Mesodermal cell (in vitro differentiated cells): Measurements from ENCODE around the gene EGR4.
A peak's percentile ranks its signal among the peaks of the same experiment; 100 is the strongest.

ENCODE experiments used
- H3K27ac ChIP-seq: 2 replicates; pipeline ENCODE4 v1.7.0; 2013; ENCODE audit warnings: mild to moderate bottlenecking, low read depth, low read length, moderate library complexity; ENCODE audit not compliant: severe bottlenecking
- H3K36me3 ChIP-seq: 2 replicates; pipeline ENCODE4 v1.7.1; 2013; ENCODE audit warnings: mild to moderate bottlenecking, low read length, moderate library complexity; ENCODE audit not compliant: control insufficient read depth, insufficient read depth
- H3K4me1 ChIP-seq: one replicate; pipeline ENCODE4 v1.7.1; 2013; ENCODE audit warnings: mild to moderate bottlenecking, low read length; ENCODE audit not compliant: insufficient read depth, control insufficient read depth, poor library complexity, severe bottlenecking
- H3K4me3 ChIP-seq: 2 replicates; pipeline ENCODE4 v1.7.0; 2013; ENCODE audit warnings: low read length, control low read depth, mild to moderate bottlenecking; ENCODE audit not compliant: insufficient read depth, poor library complexity, severe bottlenecking; ENCODE audit errors: extremely low read depth
- H3K9me3 ChIP-seq: 2 replicates; pipeline ENCODE4 v1.7.1; 2013; ENCODE audit warnings: mild to moderate bottlenecking, low read length, moderate library complexity; ENCODE audit not compliant: control insufficient read depth
- WGBS, 2 experiments: methylation state at CpG; one replicate each; pipeline ENCODE4 v1.1.5; 2013; ENCODE audit warnings: missing lambda C conversion rate in 2 of 2; ENCODE audit not compliant: insufficient coverage in 2 of 2; 5-methylcytosine and 5-hydroxymethylcytosine counted together

The EGR4 gene

DNA sequence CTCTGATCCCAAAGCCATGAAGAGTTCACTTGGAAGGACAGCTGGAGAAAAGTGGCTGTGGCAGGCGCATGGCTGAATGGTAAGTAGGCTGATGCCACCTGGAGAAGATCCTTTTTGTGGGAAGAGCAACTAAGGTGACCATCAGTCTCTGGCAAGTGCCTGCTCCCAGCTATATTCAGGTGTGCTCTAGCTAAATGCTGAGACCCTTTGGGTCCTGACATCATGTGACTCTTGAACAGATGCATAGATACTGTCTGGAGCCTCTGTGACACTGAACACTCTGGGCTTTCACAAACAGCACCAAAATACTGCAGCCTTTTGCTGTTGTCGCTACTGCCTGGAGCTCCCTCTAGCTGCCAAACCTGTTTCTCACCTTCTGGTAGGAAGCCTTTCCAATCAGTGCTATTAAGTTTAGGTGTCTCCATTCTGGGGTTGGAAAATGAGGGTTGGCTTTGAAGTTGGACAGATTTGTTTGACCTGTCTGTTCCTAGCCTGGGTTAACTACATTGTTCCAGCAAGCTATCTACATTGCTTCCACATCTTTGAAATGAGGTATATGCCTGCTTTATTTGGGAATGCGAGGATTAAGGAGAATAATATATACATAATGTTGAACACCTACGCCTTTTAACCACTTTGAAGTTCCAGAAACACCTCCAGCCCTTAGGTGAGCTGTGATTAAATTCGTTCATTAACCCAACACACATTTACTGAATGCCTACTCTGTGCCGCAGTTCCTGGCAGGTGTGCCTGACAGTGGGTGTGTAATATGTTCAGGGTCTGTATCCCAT lies 3.1 kb downstream of the EGR4 start:
- Histone ChIP-seq H3K27ac (no peak overlapping the region), H3K9me3 (no peaks in the 10 kb centered on the region), H3K4me3 (no peak overlapping the region), H3K36me3 (no peaks in the 10 kb centered on the region), H3K4me1 (peaks cover 5% of the 10 kb centered on the region)
- WGBS, 2 experiments = 50 to 88% methylated on average over 1 to 2 of the region's 6 CpGs

DNA sequence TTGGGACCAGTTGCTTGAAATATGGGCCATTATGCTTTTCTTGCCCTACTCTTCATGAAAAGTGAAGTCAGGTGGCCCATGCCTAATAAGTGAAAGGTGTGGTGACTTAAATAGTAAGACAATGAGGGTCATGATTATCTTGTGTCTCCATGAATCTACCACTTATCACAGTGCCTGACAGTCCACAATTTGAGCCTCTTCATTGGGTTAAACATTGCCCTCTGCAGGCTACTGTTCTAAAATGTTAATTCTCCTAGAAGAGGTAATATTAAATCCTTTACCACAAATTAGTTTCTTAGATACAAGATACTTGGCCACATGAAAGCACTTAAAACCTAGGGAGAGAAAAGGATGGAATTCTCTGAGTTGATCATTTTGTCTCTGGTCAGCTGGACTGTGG lies 4.0 kb downstream of the EGR4 start:
- Histone ChIP-seq H3K4me1 (peaks cover 5% of the 10 kb centered on the region), H3K9me3 (no peaks in the 10 kb centered on the region), H3K4me3 (no peak overlapping the region), H3K36me3 (no peaks in the 10 kb centered on the region), H3K27ac (no peak overlapping the region)

DNA sequence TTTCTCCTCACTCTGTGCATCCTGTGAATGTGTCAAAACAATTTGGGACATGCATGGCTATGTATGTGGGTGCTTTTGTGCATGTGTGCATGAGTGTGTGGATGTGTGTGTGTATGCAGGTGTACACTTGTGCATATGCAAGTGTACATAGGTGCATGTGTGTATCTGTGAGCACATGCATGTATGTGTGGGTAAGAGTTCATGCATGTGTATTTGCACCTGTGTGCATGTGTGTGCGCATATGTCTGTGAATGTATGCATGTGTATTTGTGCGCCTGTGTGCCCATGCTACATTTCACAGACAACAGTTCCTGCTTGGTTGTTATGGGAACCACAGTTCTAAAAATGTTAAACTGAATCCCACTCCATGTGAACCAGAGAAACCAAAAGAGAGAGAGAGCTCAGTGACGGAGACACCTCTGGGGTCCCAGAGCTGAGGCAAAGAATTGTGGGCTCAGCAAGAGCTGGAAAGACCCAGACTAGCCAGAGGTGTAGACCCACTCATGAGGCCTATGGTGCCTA lies 7.2 kb downstream of the EGR4 start:
- 70 to 88% methylated on average over 1 to 3 of the region's 3 CpGs for WGBS, 2 experiments
- Histone ChIP-seq H3K4me1 (no peaks in the 10 kb centered on the region), H3K27ac (no peak overlapping the region), H3K4me3 (no peak overlapping the region), H3K36me3 (no peaks in the 10 kb centered on the region), H3K9me3 (no peaks in the 10 kb centered on the region)

DNA sequence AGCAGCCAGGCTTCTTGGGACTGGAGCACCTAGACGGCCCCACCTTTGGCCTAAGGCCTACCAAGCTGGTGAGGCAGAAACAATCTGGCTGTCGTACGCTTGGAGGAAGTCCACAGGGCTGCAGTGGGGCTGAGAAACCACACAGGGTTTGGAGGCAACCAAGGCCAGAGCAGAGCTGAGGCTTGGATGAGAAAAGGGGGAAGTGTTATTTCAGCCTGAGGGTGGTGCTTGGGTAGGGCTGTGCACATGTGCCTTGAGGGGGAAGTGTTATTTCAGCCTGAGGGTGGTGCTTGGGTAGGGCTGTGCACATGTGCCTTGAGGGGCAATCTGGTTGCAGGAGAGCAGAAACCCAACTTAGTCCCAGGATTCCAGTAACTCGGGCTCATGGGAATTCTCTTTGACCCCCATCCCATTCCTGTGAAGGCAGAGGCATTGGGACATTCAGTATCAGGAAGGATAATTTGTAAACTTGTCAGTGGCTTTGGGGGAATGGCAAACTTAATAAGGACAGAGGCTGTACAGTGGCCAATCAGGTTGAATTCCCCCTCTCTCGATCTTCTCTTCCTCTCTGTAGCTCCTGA lies 8.1 kb downstream of the EGR4 start:
- 67 to 71% methylated on average over 4 to 5 of the region's 5 CpGs for WGBS, 2 experiments
- Histone ChIP-seq H3K9me3 (no peaks in the 10 kb centered on the region), H3K27ac (no peak overlapping the region), H3K36me3 (no peaks in the 10 kb centered on the region), H3K4me1 (no peaks in the 10 kb centered on the region), H3K4me3 (peak overlapping the region; percentile 58)

DNA sequence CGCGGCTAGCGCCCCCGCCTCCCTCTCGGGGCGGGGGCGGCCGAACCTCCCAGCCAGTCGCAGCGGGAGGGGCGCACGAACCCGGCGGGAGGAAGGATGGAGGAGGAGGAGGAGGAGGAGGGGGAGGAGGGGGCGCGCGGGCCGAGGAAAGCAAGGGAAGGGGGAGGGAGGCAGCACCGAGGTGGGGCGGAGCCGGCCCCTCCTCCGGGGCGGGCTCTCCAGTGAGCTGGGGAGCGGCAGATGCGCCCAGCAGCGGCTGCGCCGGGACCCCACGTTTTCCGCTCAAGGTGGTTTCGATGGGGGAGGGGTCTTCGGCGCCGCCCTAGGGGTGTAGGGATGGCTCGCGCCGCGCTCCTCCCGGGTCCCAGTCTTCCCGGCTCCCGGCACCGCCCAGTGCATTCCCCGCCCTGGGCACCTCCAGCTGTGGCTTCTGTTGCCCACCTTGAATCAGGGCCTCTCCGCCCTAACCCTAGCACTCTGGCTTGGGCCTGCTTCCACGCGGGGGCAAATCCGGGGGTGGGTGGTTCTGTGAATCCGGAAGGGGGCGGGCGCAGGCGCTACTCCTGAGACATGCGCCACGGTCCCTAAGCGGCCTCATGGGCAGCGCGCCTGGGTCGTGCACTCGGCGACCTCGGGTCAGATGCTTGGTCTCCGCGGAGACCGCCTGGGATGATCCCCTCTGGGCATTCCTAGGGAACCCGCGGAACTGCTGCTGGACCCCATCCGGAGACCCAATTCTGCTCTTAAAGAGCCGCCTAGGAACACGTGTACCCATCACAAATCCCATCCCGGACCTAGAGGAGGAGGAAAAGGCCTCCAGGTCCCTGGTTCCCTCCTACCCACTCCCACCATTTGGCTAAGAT lies 8.8 kb downstream of the EGR4 start, which contains the start of gene FBXO41:
FBXO41 (minus strand) TSS at position 183 of the 863 bp plus-strand sequence. CDS start 14,848 bp downstream, outside the sequence.
- H3K9me3 ChIP-seq = no peaks in the 10 kb centered on the region
- no peaks in the 10 kb centered on the region for H3K4me1 ChIP-seq
- peak within 1 kb of the TSS; percentile 58 for H3K4me3 ChIP-seq
- H3K36me3 ChIP-seq = no peaks in the 10 kb centered on the region
- no peak within 1 kb of the TSS for H3K27ac ChIP-seq
- 2 to 4% methylated on average over 16 to 41 of the region's 69 CpGs for WGBS, 2 experiments

DNA sequence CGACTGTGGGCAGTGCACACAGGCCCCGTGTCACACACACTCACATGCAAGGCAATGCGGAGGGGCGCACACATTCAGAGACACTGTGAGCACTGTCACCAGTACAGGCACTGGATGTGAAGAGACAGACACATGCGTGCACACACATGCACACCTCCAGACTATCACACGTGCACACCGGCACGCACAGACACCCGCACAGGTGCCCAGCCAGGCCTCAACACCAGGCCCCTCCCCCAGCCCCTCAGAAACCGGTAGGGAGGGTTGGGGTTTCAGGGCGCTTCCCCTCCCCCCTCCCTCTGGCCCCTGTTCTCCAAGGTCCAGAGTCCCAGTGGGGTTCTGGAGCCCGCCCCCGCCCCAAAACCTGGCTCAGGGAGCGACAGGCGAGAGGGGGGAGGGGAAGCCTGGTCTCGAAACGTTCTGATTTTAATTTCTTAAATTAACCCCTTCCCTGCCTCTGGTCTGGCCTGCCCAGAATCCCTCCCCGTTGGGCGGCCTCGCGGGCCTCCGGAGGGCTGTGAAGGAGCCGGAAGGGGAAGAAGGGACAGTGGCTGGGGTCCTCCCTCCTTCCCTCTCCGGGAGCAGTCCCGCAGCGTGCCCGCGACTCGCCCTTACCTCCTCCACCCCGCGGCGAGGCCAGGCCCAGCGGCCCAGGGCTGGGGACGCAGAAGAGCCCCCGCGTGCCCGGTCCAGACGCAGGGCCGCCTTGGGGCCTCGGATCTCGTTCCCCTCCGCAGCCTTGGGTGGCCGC lies 9.6 kb downstream of the EGR4 start:
- WGBS, 2 experiments = 17 to 34% methylated on average over 4 to 7 of the region's 43 CpGs
- no peaks in the 10 kb centered on the region for H3K36me3 ChIP-seq
- no peaks in the 10 kb centered on the region for H3K4me1 ChIP-seq
- H3K9me3 ChIP-seq = no peaks in the 10 kb centered on the region
- H3K27ac ChIP-seq = no peak overlapping the region
- peak overlapping the region; percentile 58 for H3K4me3 ChIP-seq

DNA sequence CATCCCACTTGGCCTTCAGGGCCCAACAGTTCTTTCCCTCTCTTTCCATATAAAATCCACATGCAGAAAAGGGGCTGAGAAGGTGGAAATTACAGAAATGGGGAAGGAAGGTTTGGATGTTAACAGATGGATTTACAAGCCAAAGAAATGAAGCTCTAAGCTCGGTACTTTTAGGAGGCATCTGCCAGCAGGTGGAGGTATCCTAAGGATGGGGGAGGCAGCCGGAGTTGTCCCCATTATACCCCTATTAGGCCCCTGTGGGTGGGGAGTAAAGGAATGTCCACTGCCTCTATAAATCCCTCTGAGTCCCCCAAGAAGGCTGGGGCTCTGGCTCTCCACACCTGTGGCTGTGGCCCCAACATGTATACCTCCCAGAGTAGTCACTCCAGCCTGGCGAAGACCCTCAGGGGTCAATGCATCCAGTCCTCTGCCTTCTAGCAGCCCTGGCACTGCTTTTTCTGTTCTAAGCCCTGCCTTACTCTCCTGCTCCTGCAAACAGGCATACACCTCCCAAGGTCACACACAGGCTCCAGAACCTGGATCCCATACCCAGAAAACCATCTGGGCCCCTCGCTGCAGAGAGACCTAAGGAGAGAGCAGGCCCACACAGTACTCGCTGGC lies 10.3 kb downstream of the EGR4 start:
- no peak overlapping the region for H3K27ac ChIP-seq
- no peaks in the 10 kb centered on the region for H3K36me3 ChIP-seq
- peak overlapping the region; percentile 58 for H3K4me3 ChIP-seq
- H3K9me3 ChIP-seq = no peaks in the 10 kb centered on the region
- H3K4me1 ChIP-seq = no peaks in the 10 kb centered on the region
- 66 to 71% methylated on average over 2 to 4 of the region's 5 CpGs for WGBS, 2 experiments

DNA sequence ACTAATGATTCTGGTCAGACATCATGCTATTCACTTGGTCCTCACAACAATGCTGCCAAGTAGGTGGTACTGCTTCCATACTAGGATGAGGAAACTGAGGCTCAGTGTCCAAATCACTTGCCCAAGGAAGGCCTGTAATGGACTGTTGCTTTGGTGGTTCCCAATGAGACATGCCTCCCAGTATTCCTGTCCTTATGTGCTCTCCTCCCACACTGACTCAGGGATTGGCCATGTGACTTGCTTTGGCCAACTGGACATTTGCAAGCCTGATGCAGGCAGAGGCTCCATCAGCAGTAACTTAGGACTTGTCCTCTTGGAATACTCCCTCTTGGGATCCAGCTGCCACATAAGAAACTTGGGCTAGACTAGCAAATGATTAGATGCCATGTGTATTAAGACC lies 12.1 kb downstream of the EGR4 start:
- no peak overlapping the region for H3K4me3 ChIP-seq
- no peaks in the 10 kb centered on the region for H3K9me3 ChIP-seq
- no peaks in the 10 kb centered on the region for H3K36me3 ChIP-seq
- no peaks in the 10 kb centered on the region for H3K4me1 ChIP-seq
- H3K27ac ChIP-seq = no peak overlapping the region

DNA sequence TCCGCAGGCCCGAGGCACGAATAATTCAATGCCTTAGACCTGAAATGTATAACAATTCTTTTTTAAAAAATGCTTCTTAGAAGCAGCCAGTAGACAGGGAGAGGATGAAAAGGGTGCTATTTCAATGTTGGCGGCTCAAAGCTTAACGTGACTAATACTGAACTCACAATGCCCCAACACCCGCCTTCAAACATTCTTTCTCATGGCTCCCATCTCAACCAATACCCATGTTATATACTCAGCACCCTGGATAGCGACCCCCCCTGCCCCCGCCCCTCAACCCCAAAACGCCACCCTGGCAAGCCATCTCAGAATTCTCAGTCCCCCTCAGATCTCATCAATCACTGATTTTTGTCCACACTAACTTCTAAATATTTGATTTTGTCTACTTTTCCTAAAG lies 13.5 kb downstream of the EGR4 start:
- no peaks in the 10 kb centered on the region for H3K4me1 ChIP-seq
- H3K4me3 ChIP-seq = no peak overlapping the region
- no peaks in the 10 kb centered on the region for H3K9me3 ChIP-seq
- WGBS, 2 experiments = 56 to 57% methylated on average over 4 to 7 of the region's 9 CpGs
- H3K36me3 ChIP-seq = no peaks in the 10 kb centered on the region
- no peak overlapping the region for H3K27ac ChIP-seq

DNA sequence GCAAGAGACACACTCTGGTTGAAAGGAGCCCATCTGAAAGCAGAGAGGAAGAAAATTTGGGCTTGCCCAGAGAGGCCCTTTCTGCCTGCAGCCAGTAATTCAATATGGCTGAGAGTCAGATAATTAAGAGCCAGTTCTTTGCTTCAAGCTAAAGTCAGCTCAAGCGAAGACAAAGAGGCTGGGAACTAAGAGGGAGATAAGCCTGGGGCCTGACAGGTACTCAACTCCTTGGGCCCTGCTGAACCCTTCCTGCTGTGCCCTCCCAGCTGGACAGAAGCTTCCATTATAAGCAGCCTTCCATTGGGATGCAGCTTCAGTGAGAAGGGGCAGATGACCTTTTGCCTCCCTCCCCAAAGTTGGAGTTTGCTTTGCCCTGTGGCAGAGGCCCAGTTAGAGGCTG lies 21.1 kb downstream of the EGR4 start:
- no peaks in the 10 kb centered on the region for H3K9me3 ChIP-seq
- no peak overlapping the region for H3K27ac ChIP-seq
- H3K36me3 ChIP-seq = no peaks in the 10 kb centered on the region
- WGBS, 2 experiments = 71 to 100% methylated on average over 1 of the region's 1 CpG
- no peaks in the 10 kb centered on the region for H3K4me1 ChIP-seq
- no peak overlapping the region for H3K4me3 ChIP-seq
